BLaER1 treated with 17β-estradiol and CSF1 and Interleukin-3, amounts not matched to agents 10 nM and 100 nM (cell line): ENCODE results near the gene HLA-DRB1.
"Not testable (repeated sequence)": the region's sequence is repeated elsewhere in the genome, so short reads cannot be mapped to it uniquely, and the experiment has no call there.

Experiments used
- H3K27ac ChIP-seq, 11 experiments: shearing (Covaris generic); formaldehyde crosslinking; 2 replicates each; pipeline ENCODE4 v1.8.1; 2022
- H3K27me3 ChIP-seq, 11 experiments: shearing (Covaris generic); formaldehyde crosslinking; 2 replicates each; pipeline ENCODE4 v1.8.1; 2022
- H3K36me3 ChIP-seq, 11 experiments: shearing (Covaris generic); formaldehyde crosslinking; 2 replicates each; pipeline ENCODE4 v1.8.1; 2022
- H3K4me1 ChIP-seq, 10 experiments: shearing (Covaris generic); formaldehyde crosslinking; 2 replicates each; pipeline ENCODE4 v1.8.1; 2022
- H3K4me2 ChIP-seq, 11 experiments: shearing (Covaris generic); formaldehyde crosslinking; 2 replicates each; pipeline ENCODE4 v1.8.1; 2022
- H3K4me3 ChIP-seq, 10 experiments: shearing (Covaris generic); formaldehyde crosslinking; 2 replicates each; pipeline ENCODE4 v1.8.1; 2022
- H3K9ac ChIP-seq, 11 experiments: shearing (Covaris generic); formaldehyde crosslinking; 2 replicates each; pipeline ENCODE4 v1.8.1; 2022
- H3K9me3 ChIP-seq, 11 experiments: shearing (Covaris generic); formaldehyde crosslinking; replicated peaks in 1 of 11; 2 replicates each; pipeline ENCODE4 v1.8.1; 2022
- H4K20me1 ChIP-seq, 11 experiments: shearing (Covaris generic); formaldehyde crosslinking; 2 replicates each; pipeline ENCODE4 v1.8.1; 2022
- Cebpa-rat ChIP-seq, 11 experiments: shearing (Covaris generic); IDR thresholded peaks; 2 replicates each; pipeline ENCODE4 v1.8.1; 2022

HLA-DRB1 gene

GRCh38 chr6:32589596-32590449, at the start of gene HLA-DRB1:
TSS of gene HLA-DRB1 (minus strand) at chr6:32589848. CDS start at chr6:32589742, 106 bp downstream.
- no peaks in the 10 kb centered on the region for H3K27me3 ChIP-seq
- no peaks in the 10 kb centered on the region for H4K20me1 ChIP-seq
- H3K4me2 ChIP-seq, result no peak within 1 kb of the TSS
- H3K4me3 ChIP-seq, result peak within 1 kb of the TSS; percentile 9 to 55 (median 40); a peak in 8 of 20 replicates
- no peaks in the 10 kb centered on the region for H3K36me3 ChIP-seq
- no peak within 1 kb of the TSS for H3K27ac ChIP-seq
- TF ChIP-seq Cebpa-rat (IDR thresholded peaks at IDR 0.05), result no peak
- no peaks in the 10 kb centered on the region for H3K9me3 ChIP-seq
- H3K4me1 ChIP-seq, result no peaks in the 10 kb centered on the region
- peak within 1 kb of the TSS in 2 of 11 experiments; percentile 23 to 26; a peak in 2 of 22 replicates for H3K9ac ChIP-seq

- no peak for TF ChIP-seq Cebpa-rat (IDR thresholded peaks at IDR 0.05)
- no peaks in the 10 kb centered on the region for H3K36me3 ChIP-seq
- peaks cover 0 to 8% (median 4%) of the 10 kb centered on the region in 10 experiments; a peak in 6 of 20 replicates for H3K4me1 ChIP-seq
- no peak overlapping the region for H3K9ac ChIP-seq
- 0 out of 22 replicates have a peak, but pooled peaks cover 0 to 6% (median 0%) of the 10 kb centered on the region in 11 experiments for H3K9me3 ChIP-seq
- H3K4me3 ChIP-seq, result no peak overlapping the region
- no peak overlapping the region for H3K27ac ChIP-seq
- no peaks in the 10 kb centered on the region for H4K20me1 ChIP-seq
- H3K27me3 ChIP-seq, result no peaks in the 10 kb centered on the region
- peak overlapping the region in 1 of 11 experiments; percentile 44; a peak in 3 of 22 replicates for H3K4me2 ChIP-seq
These were observed 49.0 kb upstream of the HLA-DRB1 start for GRCh38 chr6:32638532-32639219.

GRCh38 chr6:32637883-32638282, 48.2 kb upstream of the HLA-DRB1 start:
- Histone ChIP-seq H3K27me3 (no peaks in the 10 kb centered on the region), H3K9ac (peak overlapping the region in 6 of 11 experiments; percentile 15 to 64 (median 56); a peak in 5 of 22 replicates), H4K20me1 (no peaks in the 10 kb centered on the region), H3K36me3 (no peaks in the 10 kb centered on the region), H3K4me1 (peaks cover 0 to 9% (median 4%) of the 10 kb centered on the region in 10 experiments; a peak in 6 of 20 replicates), H3K4me2 (peak overlapping the region in 9 of 11 experiments; percentile 38 to 57 (median 46); a peak in 11 of 22 replicates), H3K4me3 (peak overlapping the region in 6 of 10 experiments; percentile 34 to 58 (median 44); a peak in 7 of 20 replicates), H3K9me3 (0 out of 22 replicates have a peak, but pooled peaks cover 0 to 6% (median 0%) of the 10 kb centered on the region in 11 experiments), H3K27ac (peak overlapping the region in 6 of 11 experiments; percentile 27 to 57 (median 48); a peak in 7 of 22 replicates)
- TF ChIP-seq Cebpa-rat (IDR thresholded peaks at IDR 0.05), result no peak

- Histone ChIP-seq H3K27me3 (no peaks in the 10 kb centered on the region), H3K4me2 (peak within 1 kb of the TSS in 9 of 11 experiments; percentile 38 to 57 (median 46); a peak in 11 of 22 replicates), H3K36me3 (no peaks in the 10 kb centered on the region), H3K4me3 (peak within 1 kb of the TSS in 6 of 10 experiments; percentile 34 to 58 (median 44); a peak in 7 of 20 replicates), H4K20me1 (no peaks in the 10 kb centered on the region), H3K9ac (peak within 1 kb of the TSS in 7 of 11 experiments; percentile 15 to 64 (median 54); a peak in 6 of 22 replicates), H3K27ac (peak within 1 kb of the TSS in 7 of 11 experiments; percentile 27 to 57 (median 48); a peak in 7 of 22 replicates), H3K9me3 (0 out of 22 replicates have a peak, but pooled peaks cover 0 to 6% (median 0%) of the 10 kb centered on the region in 11 experiments), H3K4me1 (peaks cover 0 to 9% (median 4%) of the 10 kb centered on the region in 10 experiments; a peak in 6 of 20 replicates)
- no peak for TF ChIP-seq Cebpa-rat (IDR thresholded peaks at IDR 0.05)
These were observed 47.7 kb upstream of the HLA-DRB1 start, which contains the start of gene HLA-DQA1 for GRCh38 chr6:32637219-32637880. TSS of gene HLA-DQA1 (plus strand) at chr6:32637406. CDS start at chr6:32637459, 53 bp downstream.

- H3K4me1 ChIP-seq, result peaks cover 0 to 9% (median 4%) of the 10 kb centered on the region in 10 experiments; a peak in 6 of 20 replicates
- H3K27ac ChIP-seq, result no peak overlapping the region
- H3K9me3 ChIP-seq, result peaks cover 0 to 10% (median 0%) of the 10 kb centered on the region in 11 experiments; a peak in 2 of 22 replicates
- no peak for TF ChIP-seq Cebpa-rat (IDR thresholded peaks at IDR 0.05)
- no peak overlapping the region for H3K9ac ChIP-seq
- no peaks in the 10 kb centered on the region for H3K27me3 ChIP-seq
- no peaks in the 10 kb centered on the region for H3K36me3 ChIP-seq
- no peak overlapping the region for H3K4me3 ChIP-seq
- H3K4me2 ChIP-seq, result no peak overlapping the region
- no peaks in the 10 kb centered on the region for H4K20me1 ChIP-seq
These were observed 46.0 kb upstream of the HLA-DRB1 start for GRCh38 chr6:32635526-32636123.

GRCh38 chr6:32629793-32630192, 40.1 kb upstream of the HLA-DRB1 start:
- H3K4me3 ChIP-seq, H3K27ac ChIP-seq, H3K27me3 ChIP-seq, H3K4me2 ChIP-seq, H3K36me3 ChIP-seq, H3K9ac ChIP-seq, H4K20me1 ChIP-seq: not testable (repeated sequence)
- Histone ChIP-seq H3K4me1 (peaks cover 0 to 29% (median 17%) of the 10 kb centered on the region in 10 experiments; a peak in 18 of 20 replicates), H3K9me3 (peaks cover 0 to 21% (median 2%) of the 10 kb centered on the region in 11 experiments; a peak in 5 of 22 replicates)

- Histone ChIP-seq H4K20me1 (no peaks in the 10 kb centered on the region), H3K4me1 (peaks cover 9 to 35% (median 26%) of the 10 kb centered on the region in 10 experiments), H3K9me3 (peaks cover 0 to 16% (median 0%) of the 10 kb centered on the region in 11 experiments; a peak in 5 of 22 replicates), H3K27ac (peak overlapping the region; percentile 18 to 78 (median 59); a peak in 17 of 22 replicates), H3K36me3 (no peaks in the 10 kb centered on the region), H3K9ac (peak overlapping the region in 2 of 11 experiments; percentile 19 to 44; a peak in 3 of 22 replicates), H3K4me3 (no peak overlapping the region), H3K4me2 (peak overlapping the region; percentile 10 to 52 (median 40); a peak in 11 of 22 replicates), H3K27me3 (no peaks in the 10 kb centered on the region)
- TF ChIP-seq Cebpa-rat (IDR thresholded peaks at IDR 0.05), result no peak
These were observed 38.2 kb upstream of the HLA-DRB1 start for GRCh38 chr6:32627831-32628230.
